Measurements from ENCODE around the gene COL4A1. TPM values are rescaled to one million over a fixed set of nuclear protein-coding genes. Genes with fewer than 3 reads are reported as not detected.

COL4A1 gene
- total and polyA plus RNA-seq, 2 of the 13 experiments (the other 11 are each of a cell fraction or from before 2014, with no cell fraction given) = not detected

DNA sequence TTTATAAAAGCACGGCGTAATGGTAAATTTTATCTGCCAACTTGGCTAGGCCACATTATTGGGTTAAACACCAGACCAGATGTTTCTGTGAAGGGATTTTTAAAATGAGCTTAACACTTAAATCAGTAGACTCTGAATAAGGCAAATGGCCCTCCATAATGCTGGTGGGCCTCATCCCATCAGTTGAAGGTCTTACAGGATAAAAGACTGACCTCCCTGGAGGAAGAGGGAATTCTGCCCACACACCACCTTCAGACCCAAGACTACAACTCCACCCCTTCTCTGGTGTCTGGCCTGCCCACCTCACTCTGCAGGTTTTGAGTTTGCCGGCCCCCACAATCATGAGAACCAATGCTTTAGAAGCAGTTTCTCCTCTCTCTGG is 96.4 kb downstream of the COL4A1 start:
- BruUV-seq (replicated peaks) = no TSS peak
- H3K9ac ChIP-seq (ENCODE audit: insufficient read depth, low read depth, low read length) = no peak overlapping the region
- H2AFZ ChIP-seq (ENCODE audit: low read length) = no peak overlapping the region
- DNase-seq (ENCODE audit: low spot score) (no peak), ATAC-seq (no peak), FAIRE-seq (no peak)
- H3K9me3 ChIP-seq (ENCODE audit: low read length) = no peaks in the 10 kb centered on the region
- H4K20me1 ChIP-seq (ENCODE audit: insufficient read depth, low read length) = no peaks in the 10 kb centered on the region
- intact Hi-C loops (cut with micrococcal nuclease; ENCODE audit: unreplicated experiment) (no loop called here), in situ Hi-C loops (cut with HindIII; ENCODE audit: extremely low pct_ligation_motif_present, low pct_unique_long_range_greater_than_20kb) (loop anchor here (25.0 kb wide), 1 partner anchor 602 kb away; no protein-coding TSS in a partner anchor)
- no peaks in the 10 kb centered on the region; a peak in 1 of 5 replicates for H3K27me3 ChIP-seq (ENCODE audit: control insufficient read depth in 1 of 2, insufficient read depth in 2 of 2, low read length in 2 of 2)
- no peak overlapping the region for H3K27ac ChIP-seq (ENCODE audit: extremely low read length, insufficient read depth, low read length)
- POLR2A ChIA-PET = no interaction called here
- TF ChIP-seq NFKB2 (CRISPR knock-in tag; IDR thresholded peaks at IDR 0.05; ENCODE audit: borderline replicate concordance) (no peak), SNAPC2 (CRISPR knock-in tag; IDR thresholded peaks at IDR 0.05) (no peak), POLR2AphosphoS5 (IDR thresholded peaks at IDR 0.05; ENCODE audit: low read depth, low read length) (no peak), EZH2 (conservative IDR thresholded peaks at IDR 0.05; ENCODE audit: low read depth, low read length) (no peak), ZNF441 (CRISPR knock-in tag; IDR thresholded peaks at IDR 0.05; ENCODE audit: borderline replicate concordance) (no peak), TCF7 (IDR thresholded peaks at IDR 0.05; ENCODE audit: low read depth) (no peak), ZNF326 (CRISPR knock-in tag; IDR thresholded peaks at IDR 0.05; ENCODE audit: borderline replicate concordance) (no peak), ARNTL (CRISPR knock-in tag; IDR thresholded peaks at IDR 0.05) (no peak), PCBP1 (IDR thresholded peaks at IDR 0.05; ENCODE audit: borderline replicate concordance, low read depth, low read length) (no peak), NR2F1 (CRISPR knock-in tag; IDR thresholded peaks at IDR 0.05) (no peak), MBD4 (IDR thresholded peaks at IDR 0.05; ENCODE audit: borderline replicate concordance, low read length) (no peak), NFYC (CRISPR knock-in tag; IDR thresholded peaks at IDR 0.05) (no peak), RAD21 (CRISPR knock-in tag; IDR thresholded peaks at IDR 0.05) (no peak)
- TF ChIP-seq, protein P1, sequence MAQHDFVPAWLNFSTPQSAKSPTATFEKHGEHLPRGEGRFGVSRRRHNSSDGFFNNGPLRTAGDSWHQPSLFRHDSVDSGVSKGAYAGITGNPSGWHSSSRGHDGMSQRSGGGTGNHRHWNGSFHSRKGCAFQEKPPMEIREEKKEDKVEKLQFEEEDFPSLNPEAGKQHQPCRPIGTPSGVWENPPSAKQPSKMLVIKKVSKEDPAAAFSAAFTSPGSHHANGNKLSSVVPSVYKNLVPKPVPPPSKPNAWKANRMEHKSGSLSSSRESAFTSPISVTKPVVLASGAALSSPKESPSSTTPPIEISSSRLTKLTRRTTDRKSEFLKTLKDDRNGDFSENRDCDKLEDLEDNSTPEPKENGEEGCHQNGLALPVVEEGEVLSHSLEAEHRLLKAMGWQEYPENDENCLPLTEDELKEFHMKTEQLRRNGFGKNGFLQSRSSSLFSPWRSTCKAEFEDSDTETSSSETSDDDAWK (CRISPR knock-in tag; IDR thresholded peaks at IDR 0.05) = no peak
- TF ChIP-seq, protein P2, sequence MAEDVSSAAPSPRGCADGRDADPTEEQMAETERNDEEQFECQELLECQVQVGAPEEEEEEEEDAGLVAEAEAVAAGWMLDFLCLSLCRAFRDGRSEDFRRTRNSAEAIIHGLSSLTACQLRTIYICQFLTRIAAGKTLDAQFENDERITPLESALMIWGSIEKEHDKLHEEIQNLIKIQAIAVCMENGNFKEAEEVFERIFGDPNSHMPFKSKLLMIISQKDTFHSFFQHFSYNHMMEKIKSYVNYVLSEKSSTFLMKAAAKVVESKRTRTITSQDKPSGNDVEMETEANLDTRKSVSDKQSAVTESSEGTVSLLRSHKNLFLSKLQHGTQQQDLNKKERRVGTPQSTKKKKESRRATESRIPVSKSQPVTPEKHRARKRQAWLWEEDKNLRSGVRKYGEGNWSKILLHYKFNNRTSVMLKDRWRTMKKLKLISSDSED (CRISPR knock-in tag; IDR thresholded peaks at IDR 0.05) = no peak
- TF ChIP-seq, protein P3, sequence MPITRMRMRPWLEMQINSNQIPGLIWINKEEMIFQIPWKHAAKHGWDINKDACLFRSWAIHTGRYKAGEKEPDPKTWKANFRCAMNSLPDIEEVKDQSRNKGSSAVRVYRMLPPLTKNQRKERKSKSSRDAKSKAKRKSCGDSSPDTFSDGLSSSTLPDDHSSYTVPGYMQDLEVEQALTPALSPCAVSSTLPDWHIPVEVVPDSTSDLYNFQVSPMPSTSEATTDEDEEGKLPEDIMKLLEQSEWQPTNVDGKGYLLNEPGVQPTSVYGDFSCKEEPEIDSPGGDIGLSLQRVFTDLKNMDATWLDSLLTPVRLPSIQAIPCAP (CRISPR knock-in tag; IDR thresholded peaks at IDR 0.05; ENCODE audit: low read depth) = no peak
- H3K4me1 ChIP-seq (ENCODE audit: insufficient read depth, low read length) = peaks cover 10% of the 10 kb centered on the region
- CTCF ChIA-PET (ENCODE audit: low intra/inter-chr PET ratio, low total read pairs) = no interaction called here
- no peaks in the 10 kb centered on the region for H3K79me2 ChIP-seq (ENCODE audit: insufficient read depth, low read length)
- H3K4me2 ChIP-seq (ENCODE audit: low read depth, low read length) = no peak overlapping the region
- 100% methylated on average over 3 of the region's 3 CpGs for WGBS (ENCODE audit: low lambda C conversion rate)
- H3K4me3 ChIP-seq (replicated peaks in 1 of 3; ENCODE audit: insufficient read depth in 1 of 3, low read depth in 2 of 3, low read length in 3 of 3) = no peak overlapping the region
- no peaks in the 10 kb centered on the region for H3K36me3 ChIP-seq (replicated peaks in 1 of 2; ENCODE audit: control insufficient read depth in 1 of 2, insufficient read depth in 2 of 2, low read length in 2 of 2)
